HG02938 (cell line): ENCODE data around the gene CALD1.

Experiments
- ATAC-seq: cut with Tn5 transposase; IDR thresholded peaks from one replicate; pipeline ENCODE4 v1.9.1; 2021; ENCODE audit warnings: mild to moderate bottlenecking, moderate library complexity; ENCODE audit not compliant: unreplicated experiment

The CALD1 gene

DNA sequence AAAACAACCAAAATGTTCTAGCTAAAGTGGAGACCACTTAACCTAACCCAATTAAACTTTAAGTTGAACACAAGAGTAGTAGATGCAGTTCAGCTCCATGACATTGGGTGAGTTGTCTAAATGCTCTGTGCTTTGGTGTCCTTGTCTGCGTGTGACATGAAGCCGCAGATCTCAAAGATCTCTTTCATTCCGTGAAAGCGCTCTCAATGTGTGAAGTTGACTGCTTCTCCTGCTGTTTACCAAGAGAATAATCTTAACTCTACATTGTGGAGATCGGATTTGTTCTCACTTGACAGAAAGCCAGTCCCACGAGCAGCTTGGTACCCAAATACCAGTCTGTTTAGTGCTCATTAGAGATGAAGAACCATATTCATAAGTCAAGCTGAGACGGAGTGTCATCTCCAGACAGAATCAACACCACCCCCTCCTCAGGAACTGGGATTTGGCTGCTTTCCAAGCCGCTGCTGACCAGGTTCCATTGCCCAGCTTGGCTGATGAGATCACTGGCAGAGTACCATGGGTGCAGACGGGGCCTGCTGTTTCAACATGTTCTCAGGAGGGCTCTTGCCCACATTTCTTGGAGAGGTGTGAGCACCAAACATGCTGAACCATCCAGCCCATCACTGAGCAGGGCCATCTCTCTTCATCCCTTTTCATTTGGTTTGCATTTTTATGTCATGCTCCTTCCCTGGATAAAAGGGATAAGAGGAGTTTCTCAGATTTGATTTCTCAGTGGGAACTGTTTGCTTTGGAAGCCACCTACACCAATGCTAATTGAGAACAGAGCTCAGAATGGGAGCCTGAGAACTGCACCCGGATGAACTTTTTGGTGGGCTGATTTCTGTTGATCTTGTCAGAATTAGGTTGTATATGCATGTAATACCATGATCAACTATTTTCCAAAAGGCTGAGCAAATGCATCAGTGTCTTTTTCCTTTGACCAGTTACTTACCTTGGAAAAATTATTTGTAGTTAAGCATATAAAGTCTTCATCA, 111.1 kb downstream of the CALD1 start:
- ATAC-seq, result no peak

DNA sequence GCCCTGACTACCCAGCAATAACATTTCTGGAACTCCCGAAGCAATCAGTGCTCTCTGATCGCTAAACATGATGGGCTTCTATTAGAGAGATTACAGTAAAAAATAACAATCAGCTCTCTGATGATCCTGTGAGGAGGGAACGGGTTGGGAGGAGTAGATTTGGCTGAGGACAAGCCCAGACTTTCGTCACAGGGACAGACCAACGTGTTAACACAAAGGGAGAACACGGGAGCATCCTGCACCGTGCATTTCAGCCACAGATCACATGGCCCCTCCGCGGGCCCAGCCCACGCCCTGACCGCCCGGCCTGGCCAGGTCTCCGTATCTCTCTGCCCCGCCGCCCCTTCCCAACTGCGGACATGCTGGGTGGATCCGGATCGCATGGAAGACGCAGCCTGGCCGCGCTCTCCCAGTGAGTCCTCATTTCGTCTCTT, 111.8 kb downstream of the CALD1 start:
- no peak for ATAC-seq

DNA sequence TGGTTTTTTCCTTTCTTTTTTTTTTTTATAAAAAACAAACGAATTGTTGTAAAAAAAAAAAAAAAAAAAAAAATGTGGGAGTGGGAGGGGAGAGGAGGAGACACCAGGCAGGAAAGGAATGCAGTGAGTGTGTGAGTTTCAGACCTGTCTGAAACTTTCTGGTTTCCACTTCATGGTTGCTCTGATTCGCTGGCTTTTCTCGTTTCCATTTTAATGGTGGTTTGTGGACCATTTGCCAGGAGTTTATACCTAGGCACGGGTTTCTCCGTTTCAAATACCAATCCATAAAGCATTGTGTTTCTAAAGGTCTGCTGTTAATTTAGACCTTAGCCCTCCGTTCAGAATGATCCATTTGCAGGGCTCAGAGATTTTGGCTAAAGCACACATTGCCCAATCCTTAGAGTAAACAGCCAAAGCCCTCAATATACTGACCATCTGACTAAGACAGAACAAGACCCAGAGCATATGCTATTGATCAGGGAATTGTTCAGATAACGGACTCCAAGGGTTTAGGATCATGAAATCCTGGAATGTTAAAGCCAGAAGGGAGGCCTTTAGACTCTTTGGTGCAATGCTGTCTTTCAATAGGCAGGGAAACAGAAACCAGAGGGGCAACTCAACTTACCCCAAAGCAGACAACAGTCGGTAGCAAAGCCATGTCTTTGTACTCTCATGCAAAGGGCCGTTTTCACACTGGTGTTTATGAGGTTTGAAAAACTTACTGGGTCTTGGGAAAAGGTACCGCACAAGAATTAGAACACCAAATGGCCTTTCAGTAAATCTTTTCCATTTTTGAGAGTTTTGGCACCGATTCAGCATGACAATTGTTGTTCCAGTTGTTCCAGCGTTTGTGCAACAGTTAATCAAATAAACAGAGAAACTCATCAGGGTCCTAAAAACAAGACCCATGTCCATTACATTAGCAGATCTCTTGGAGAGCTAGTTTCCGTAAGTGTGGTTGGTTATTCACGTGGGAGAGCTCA, 112.6 kb downstream of the CALD1 start:
- ATAC-seq, result no peak

DNA sequence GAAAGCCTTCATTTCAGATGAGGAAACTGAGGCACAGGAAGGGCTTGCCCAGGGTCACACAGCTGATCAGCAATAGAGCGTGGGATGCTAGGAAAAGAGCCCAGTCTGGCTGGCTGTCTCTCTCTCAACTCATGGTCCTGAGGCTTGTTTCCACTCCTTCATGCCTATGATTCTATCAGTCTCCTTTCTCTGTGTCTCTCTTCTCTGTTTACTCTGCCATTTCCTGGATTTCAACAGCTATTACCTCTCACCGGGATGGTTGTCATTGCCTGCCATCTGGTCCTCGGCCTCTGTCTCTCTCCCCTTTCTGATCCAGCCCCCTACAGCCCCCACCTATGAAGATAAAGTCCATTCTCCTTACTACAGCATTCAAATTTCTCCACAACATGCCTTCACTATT, 113.5 kb downstream of the CALD1 start:
- no peak for ATAC-seq

DNA sequence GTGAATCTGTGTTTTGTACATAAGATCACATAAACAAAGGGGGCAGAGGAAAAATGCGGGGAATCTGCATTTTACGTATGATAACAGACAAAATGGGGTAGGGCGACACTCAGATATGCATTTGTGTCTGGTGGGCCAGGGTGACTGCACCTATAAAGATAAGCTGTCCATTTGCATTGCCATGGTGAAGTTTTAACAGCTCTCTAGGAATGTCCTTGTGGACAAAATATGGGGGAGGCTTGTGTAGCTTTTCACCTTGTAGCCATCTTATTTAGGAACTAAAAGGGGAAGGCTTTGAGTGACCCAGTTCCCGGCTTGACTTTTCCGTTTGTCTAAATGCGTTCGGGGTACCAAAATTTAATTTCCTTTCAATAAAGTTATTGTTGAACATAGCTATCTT, 114.5 kb downstream of the CALD1 start:
- no peak for ATAC-seq

DNA sequence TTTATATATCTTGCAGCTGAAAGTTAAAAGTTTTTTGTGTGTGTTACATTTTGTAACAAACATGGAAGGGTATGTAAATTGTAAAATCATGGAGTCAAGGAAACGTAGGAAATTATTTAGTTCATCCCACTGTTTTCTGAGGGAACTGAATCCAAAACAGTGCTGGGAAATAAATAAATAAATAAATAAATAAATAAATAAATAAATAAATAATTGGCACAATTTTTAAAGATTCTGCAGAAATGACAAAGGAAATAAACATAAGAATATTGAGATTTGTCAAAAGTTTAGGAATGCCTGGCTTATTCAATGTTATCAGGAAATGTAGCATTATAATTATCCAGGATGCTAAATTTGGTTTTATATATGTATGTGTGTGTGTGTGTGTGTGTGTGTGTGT, 115.5 kb downstream of the CALD1 start:
- ATAC-seq, result no peak

DNA sequence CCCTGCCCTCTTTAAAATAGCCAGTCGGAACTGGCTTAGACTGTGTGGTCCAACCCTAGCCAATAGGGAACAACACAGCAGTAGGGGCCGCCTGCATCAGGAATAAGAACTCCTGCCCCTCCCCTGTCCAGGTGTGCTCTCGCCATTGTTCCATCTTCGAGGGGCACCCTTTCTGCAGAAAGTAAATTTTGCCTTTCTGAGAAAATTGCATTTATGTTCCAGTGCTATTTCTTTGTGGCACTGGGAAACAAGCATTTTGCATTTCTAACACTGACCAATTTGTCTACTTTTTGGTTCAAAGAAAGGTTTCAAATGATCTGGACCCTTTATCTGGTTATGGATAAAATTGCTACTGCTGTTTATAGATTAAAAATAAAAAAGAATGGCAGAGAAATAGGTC, 116.6 kb downstream of the CALD1 start:
- no peak for ATAC-seq

DNA sequence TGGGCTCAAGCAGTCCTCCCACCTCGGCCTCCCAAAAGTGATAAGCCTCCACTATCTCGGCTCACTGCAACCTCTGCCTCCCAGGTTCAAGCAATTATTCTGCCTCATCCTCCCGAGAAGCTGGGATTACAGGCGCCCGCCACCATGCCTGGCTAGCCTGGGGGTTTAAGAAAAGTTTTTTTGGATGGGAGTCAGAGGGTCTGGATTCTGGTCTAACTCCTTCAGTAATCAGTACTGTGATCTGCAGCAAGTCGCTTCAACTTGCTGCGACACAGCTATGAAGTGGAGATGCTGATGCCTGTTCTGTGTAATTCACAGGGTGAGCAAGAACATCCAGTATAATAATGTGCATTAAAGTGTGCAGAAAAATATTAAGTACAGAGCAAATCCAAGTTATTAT, 118.5 kb downstream of the CALD1 start:
- no peak for ATAC-seq

DNA sequence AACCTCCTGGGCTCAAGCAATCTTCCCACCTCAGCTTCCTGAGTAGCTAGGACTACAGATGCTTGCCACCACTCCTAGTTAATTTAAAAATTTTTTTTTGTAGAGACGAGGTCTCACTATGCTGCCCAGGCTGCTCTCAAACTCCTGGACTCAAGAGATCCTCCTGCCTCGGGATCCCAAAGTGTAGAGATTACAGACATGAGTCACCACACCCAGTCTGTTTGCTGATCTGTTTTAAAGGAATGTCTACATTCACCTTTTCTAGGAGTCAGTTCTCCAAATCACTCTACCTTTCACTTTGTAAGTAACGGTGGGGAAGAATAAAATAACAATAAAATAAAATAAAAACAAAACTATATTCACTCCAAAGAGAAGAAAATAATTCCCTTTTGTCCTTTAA, 120.3 kb downstream of the CALD1 start:
- no peak for ATAC-seq

DNA sequence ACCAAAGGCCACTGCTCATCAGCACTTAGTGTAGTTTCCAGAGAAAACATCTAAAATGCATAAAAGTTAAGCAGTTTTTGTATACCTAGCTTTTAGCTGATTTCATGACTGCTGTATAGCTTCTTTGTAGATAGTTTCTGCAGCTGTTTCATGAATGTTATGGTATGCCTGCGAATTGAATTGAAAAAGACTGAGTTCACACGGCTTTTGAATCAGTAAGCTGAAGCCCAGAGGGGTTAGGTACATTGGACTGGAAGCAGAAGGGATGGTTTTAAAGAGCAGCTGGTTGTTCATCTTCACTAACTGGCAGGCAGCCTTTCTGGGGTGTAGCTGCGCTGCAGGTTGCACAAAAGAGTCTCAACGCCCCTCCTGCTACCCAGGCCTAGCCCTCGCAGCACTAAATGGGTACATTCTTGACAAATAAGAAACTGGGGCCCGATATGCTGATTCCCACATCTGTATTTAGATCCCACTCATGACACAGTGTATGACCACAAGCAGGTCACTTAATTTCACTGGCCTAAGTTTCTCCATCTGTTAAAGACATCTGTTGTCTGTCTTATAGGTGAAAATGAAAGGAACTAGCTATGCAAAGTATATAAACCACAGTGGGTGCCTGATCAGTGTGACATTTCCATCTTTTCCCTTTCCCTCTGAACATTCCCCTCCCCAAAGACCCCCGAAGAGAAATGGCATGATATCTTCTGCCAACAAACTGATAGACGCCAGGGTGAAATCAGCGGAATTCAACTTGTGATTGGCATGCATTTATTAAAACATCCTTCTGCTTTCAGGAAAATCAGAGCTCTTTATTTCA, 120.9 kb downstream of the CALD1 start:
- ATAC-seq, result peak; percentile 80

DNA sequence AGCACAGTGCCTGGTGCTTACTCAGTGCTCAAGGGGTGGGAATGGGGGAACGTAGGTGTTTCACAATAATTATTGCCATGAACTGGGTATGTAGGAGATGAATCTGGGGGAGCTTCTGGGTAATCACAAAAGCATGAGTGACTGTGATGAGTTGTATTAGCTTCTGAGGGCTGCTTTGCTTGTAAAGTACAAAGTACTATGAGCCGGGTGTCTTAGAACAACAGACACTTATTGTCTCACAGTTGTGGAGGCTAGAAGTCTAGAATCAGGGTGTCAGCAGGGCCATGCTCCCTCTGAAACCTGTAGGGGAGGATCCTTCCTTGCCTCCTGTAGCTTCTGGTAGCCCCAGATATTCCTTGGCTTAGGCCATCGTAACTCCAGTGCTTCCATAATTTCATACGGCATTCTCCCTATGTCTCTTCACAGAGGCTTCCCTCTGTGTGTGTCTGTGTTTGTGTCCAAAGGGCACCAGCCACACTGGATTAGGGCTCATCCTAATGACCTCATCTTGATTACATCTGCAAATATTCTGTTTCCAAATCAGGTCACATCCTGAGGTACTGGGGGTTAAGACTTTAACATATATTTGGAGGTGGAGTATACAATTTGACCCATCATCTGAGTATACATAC, 122.1 kb downstream of the CALD1 start:
- no peak for ATAC-seq

DNA sequence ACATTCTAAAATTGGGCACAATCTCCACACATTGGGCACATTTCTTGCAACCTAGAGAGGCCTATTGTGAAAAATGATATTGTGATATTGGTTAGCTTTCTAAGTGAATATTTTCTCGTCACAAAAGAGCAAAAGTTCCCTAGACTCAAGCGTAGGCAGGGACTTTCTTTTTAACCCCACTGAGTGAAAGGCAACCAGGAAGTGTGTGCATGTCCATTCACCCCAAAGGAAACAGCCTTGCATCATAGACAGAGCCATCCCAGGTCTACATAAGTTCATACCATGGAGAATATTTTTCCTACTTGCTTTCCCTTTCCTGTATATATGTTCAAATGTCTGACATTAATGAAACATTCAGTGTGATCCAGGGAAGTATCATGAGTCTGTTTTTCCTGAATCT, 122.6 kb downstream of the CALD1 start:
- no peak for ATAC-seq

DNA sequence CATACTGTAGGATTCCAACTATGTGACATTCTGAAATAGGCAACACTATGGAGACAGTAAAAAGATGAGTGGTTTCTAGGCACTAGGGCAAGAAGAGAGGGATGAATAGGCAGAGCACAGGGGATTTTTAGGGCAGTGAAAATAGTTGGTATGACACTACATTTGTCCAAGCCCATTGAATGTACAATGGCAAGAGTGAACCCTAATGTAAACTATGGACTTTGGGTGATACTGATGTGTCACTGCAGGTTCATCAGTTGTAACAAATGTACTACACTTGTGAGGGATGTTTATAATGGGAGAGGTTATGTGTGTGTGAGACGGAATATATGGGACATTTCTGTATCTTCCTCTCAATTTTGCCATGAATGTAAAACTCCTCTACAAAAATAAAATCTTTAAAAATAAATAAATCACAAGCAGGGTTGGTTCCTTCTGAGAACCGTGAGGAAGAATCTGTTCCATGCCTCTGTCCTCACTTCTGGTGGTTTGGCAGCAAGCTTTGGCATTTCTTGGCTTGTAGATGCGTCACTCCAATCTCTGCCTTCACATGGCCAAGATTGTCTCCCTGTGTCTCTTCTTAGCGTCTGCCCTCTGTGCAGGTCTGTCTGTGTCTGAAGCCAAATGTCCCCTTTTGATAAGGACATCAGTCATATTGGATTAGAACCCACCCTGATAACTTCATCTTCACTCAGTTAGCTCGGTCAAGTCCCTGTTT, 123.8 kb downstream of the CALD1 start:
- no peak for ATAC-seq

DNA sequence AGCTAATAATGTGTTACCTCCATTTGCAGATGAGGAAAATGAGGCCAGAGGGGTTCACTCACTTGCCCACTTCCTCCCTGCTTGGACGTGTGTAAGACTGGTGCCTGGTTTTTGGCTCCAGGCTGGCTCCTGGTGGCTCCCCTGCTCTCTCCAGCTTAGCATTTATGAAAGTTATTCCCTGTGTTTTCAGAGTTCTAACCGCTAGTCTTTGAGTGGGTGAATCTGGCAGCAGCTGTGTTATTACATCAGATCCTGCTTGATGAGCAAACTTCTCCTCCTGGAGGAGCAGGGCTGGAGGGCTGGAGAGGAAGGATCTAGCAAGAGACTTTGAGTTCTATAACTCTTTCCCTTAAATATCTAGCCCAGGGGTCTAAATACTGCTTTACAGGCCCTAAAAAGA, 125.9 kb downstream of the CALD1 start:
- no peak for ATAC-seq

DNA sequence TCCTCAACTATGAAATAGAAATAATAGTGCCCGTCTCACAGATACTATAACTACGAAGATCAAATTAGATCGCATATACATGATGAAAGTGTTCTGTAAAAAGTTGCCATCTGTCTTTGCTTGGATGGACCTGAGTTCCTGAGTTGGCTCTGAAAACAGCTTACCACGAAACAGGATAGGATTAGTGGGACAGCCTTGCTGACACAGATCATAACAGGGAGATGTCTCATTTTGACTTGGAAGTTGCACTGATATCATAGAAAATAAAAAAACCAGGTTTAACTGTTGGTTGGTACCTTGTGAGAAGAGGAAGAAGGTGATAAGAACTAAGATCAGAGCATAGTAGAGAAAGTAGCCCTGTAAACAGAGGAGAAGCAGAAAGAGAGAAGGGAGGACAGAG, 127.6 kb downstream of the CALD1 start:
- no peak for ATAC-seq

DNA sequence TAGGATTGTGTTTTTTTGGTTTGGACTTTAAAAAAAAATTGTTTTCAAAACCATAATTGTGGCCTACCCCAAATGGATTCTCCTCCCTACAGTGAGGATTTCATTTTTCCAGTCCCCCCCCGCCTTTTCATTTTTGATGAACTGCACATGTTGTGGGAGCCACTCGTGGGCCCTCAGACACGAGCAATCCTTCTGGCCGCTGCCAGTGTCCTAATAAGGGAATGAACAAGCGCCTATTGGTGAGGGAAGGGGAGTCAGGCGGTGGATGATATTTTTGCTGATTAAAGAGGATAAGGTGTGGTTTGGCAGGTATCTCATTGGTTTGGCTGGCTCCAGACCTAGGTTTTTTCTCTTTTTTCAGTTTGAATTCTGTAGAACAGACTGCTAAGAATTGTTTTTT, 128.2 kb downstream of the CALD1 start:
- no peak for ATAC-seq

DNA sequence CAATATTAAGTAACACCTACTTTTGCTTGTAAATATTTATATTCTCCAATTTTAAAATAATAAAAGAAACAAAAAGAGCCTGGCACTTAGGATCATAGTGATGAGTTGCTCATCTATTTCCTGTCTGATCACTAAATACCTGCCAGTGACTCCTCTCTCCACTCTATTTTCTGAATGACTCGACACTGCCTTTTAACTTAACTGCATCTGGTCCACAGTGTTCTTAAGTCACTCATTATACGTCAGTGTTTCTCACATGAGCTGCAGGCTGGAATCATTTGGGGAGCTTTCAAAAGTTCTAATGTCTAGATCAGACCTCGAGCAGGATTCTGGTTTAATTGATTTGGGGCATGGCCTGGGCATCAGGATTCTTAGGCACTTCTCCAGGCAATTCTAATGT, 128.9 kb downstream of the CALD1 start:
- no peak for ATAC-seq

DNA sequence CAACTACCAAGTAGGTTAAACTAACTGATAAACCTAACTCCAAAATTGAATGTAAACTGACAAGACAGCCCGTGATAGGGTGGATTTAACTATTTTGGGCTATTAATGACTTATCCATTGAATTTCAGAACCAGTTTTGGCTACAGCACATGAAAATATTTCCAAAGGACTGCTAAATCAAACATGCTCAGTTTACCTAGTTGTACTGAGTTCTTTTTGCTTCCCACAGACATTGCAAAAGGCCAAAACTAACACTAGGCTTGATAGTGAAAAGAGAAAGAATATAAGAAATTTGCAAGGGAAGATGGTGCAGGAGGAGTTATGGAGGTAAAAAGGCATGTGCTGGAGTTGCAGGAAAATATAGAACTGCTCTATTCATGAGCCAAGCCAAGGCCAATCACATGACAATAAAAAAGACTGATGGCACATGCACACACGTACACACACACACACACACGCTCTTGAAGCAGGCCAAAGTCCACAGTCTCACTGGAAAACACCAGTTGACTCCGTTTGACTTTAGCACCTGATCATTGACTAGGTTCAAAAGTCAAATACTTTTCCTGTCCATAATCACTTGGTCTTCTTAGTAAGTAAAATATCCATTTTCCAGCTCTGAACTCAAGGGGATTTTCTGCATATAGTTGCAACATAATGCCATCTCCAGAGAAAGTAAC, 130.9 kb downstream of the CALD1 start:
- no peak for ATAC-seq

DNA sequence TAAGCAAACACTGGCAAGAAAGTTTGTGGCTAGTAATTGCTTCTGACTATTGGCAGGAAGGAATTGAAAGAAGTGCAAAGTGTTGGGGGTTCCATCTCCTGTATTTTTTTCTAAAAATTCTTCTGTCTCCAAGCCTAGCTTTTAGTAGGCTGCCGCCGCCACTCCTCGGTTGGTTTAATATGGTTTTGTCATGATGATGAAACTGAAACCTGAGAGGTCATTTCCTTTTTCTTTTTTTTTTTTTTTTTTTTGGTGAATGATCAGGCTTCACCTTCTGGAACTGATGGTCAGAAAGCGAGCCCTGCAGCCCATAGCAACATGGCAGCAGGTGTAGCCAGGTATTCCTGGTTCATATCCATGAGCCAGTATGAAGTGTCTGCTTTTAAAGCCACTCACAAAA, 131.5 kb downstream of the CALD1 start:
- no peak for ATAC-seq
